ENCODE results near the gene FAM98B.

DNA sequence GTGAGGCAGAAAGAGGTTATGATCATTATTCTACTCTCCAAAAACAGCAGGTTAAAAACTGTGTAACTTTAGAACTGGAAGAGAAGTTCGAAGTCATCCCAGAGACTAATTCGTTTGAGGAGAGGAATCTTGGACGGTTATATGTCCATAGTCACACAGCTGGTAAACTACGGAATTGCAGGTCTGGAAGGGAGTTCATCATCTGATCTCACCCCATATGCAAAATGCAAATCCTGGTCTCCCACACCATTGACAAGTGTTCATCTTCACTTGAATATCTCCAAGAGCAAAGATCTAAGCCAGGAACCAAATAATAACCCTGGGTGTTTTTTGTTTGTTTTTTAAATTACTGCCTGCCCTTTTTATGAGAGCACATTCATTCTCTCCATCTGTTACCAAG is 53.1 kb downstream of the FAM98B start:
- TF ChIP-seq POLR2A (IDR thresholded peaks at IDR 0.05; ENCODE audit: low read length) (no peak), EP300 (IDR thresholded peaks at IDR 0.05) (no peak), ZFP36 (IDR thresholded peaks at IDR 0.05; ENCODE audit: borderline replicate concordance, partially characterized antibody) (no peak), JUN (IDR thresholded peaks at IDR 0.05) (no peak), NR3C1 (IDR thresholded peaks at IDR 0.05) (no peak), FOSB (CRISPR knock-in tag; IDR thresholded peaks at IDR 0.05) (no peak), RAD21 (conservative IDR thresholded peaks at IDR 0.05 in 1 of 2, IDR thresholded peaks at IDR 0.05 in 1 of 2) (no peak)
- TF ChIP-seq, protein P1, sequence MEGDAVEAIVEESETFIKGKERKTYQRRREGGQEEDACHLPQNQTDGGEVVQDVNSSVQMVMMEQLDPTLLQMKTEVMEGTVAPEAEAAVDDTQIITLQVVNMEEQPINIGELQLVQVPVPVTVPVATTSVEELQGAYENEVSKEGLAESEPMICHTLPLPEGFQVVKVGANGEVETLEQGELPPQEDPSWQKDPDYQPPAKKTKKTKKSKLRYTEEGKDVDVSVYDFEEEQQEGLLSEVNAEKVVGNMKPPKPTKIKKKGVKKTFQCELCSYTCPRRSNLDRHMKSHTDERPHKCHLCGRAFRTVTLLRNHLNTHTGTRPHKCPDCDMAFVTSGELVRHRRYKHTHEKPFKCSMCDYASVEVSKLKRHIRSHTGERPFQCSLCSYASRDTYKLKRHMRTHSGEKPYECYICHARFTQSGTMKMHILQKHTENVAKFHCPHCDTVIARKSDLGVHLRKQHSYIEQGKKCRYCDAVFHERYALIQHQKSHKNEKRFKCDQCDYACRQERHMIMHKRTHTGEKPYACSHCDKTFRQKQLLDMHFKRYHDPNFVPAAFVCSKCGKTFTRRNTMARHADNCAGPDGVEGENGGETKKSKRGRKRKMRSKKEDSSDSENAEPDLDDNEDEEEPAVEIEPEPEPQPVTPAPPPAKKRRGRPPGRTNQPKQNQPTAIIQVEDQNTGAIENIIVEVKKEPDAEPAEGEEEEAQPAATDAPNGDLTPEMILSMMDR (IDR thresholded peaks at IDR 0.05): no peak
- TF ChIP-seq, protein P2, sequence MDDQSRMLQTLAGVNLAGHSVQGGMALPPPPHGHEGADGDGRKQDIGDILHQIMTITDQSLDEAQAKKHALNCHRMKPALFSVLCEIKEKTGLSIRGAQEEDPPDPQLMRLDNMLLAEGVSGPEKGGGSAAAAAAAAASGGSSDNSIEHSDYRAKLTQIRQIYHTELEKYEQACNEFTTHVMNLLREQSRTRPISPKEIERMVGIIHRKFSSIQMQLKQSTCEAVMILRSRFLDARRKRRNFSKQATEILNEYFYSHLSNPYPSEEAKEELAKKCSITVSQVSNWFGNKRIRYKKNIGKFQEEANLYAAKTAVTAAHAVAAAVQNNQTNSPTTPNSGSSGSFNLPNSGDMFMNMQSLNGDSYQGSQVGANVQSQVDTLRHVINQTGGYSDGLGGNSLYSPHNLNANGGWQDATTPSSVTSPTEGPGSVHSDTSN (IDR thresholded peaks at IDR 0.05): no peak
- TF ChIP-seq, protein P3, sequence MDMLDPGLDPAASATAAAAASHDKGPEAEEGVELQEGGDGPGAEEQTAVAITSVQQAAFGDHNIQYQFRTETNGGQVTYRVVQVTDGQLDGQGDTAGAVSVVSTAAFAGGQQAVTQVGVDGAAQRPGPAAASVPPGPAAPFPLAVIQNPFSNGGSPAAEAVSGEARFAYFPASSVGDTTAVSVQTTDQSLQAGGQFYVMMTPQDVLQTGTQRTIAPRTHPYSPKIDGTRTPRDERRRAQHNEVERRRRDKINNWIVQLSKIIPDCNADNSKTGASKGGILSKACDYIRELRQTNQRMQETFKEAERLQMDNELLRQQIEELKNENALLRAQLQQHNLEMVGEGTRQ (IDR thresholded peaks at IDR 0.05): no peak
- TF ChIP-seq, protein P4, sequence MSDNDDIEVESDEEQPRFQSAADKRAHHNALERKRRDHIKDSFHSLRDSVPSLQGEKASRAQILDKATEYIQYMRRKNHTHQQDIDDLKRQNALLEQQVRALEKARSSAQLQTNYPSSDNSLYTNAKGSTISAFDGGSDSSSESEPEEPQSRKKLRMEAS (IDR thresholded peaks at IDR 0.05): no peak
- TF ChIP-seq, protein P5, sequence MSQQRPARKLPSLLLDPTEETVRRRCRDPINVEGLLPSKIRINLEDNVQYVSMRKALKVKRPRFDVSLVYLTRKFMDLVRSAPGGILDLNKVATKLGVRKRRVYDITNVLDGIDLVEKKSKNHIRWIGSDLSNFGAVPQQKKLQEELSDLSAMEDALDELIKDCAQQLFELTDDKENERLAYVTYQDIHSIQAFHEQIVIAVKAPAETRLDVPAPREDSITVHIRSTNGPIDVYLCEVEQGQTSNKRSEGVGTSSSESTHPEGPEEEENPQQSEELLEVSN (IDR thresholded peaks at IDR 0.05; ENCODE audit: borderline replicate concordance, low read depth): no peak
- TF ChIP-seq, protein P6, sequence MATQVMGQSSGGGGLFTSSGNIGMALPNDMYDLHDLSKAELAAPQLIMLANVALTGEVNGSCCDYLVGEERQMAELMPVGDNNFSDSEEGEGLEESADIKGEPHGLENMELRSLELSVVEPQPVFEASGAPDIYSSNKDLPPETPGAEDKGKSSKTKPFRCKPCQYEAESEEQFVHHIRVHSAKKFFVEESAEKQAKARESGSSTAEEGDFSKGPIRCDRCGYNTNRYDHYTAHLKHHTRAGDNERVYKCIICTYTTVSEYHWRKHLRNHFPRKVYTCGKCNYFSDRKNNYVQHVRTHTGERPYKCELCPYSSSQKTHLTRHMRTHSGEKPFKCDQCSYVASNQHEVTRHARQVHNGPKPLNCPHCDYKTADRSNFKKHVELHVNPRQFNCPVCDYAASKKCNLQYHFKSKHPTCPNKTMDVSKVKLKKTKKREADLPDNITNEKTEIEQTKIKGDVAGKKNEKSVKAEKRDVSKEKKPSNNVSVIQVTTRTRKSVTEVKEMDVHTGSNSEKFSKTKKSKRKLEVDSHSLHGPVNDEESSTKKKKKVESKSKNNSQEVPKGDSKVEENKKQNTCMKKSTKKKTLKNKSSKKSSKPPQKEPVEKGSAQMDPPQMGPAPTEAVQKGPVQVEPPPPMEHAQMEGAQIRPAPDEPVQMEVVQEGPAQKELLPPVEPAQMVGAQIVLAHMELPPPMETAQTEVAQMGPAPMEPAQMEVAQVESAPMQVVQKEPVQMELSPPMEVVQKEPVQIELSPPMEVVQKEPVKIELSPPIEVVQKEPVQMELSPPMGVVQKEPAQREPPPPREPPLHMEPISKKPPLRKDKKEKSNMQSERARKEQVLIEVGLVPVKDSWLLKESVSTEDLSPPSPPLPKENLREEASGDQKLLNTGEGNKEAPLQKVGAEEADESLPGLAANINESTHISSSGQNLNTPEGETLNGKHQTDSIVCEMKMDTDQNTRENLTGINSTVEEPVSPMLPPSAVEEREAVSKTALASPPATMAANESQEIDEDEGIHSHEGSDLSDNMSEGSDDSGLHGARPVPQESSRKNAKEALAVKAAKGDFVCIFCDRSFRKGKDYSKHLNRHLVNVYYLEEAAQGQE (IDR thresholded peaks at IDR 0.05): no peak
